Measurements from ENCODE around the gene SIK1. TPM values are rescaled to one million over a fixed set of nuclear protein-coding genes. Genes with fewer than 3 reads are reported as not detected.
"Not testable (repeated sequence)": the region's sequence is repeated elsewhere in the genome, so short reads cannot be mapped to it uniquely, and the experiment has no call there.

Gene SIK1
- polyA plus RNA-seq, 1 donor (not counting 4 experiments of a cell fraction or from before 2014, with no cell fraction given), result 49.6 TPM

- H3K9me1 ChIP-seq (ENCODE audit: control insufficient read depth, extremely low read depth, insufficient read depth, low read length); FAIRE-seq; H3K4me1 ChIP-seq (ENCODE audit: control insufficient read depth, extremely low read depth, insufficient read depth, low read length); H3K9me3 ChIP-seq (ENCODE audit: control insufficient read depth, low read depth, low read length); H4K20me1 ChIP-seq (ENCODE audit: control insufficient read depth, extremely low read depth, insufficient read depth, low read length); dilution Hi-C loops (cut with MboI; ENCODE audit: extremely low pct_ligation_motif_present, low sequenced_read_pairs); H3K27me3 ChIP-seq (ENCODE audit: control insufficient read depth, extremely low read depth, insufficient read depth, low read length); H3K27ac ChIP-seq (ENCODE audit: control insufficient read depth, insufficient read depth, low read length); H3K36me3 ChIP-seq (ENCODE audit: control insufficient read depth in 2 of 2, extremely low read depth in 1 of 2, insufficient read depth in 2 of 2, low read length in 2 of 2); H3K4me3 ChIP-seq (ENCODE audit: control insufficient read depth in 2 of 3, extremely low read depth in 1 of 3, insufficient read depth in 2 of 3, low read depth in 1 of 3, low read length in 3 of 3); H2AFZ ChIP-seq (ENCODE audit: control insufficient read depth, low read length); H3K4me2 ChIP-seq (ENCODE audit: control insufficient read depth, extremely low read depth, insufficient read depth, low read depth, low read length); DNase-seq (ENCODE audit: low read depth, low spot score); H3K79me2 ChIP-seq (ENCODE audit: control insufficient read depth, insufficient read depth, low read length); H3K9ac ChIP-seq (ENCODE audit: control insufficient read depth, extremely low read depth, insufficient read depth, low read length): not testable (repeated sequence)
These were observed 7.5 kb downstream of the SIK1 start for GRCh38 chr21:43419475-43419874.

- H3K36me3 ChIP-seq (ENCODE audit: control insufficient read depth in 2 of 2, extremely low read depth in 1 of 2, insufficient read depth in 2 of 2, low read length in 2 of 2); H3K4me3 ChIP-seq (ENCODE audit: control insufficient read depth in 2 of 3, extremely low read depth in 1 of 3, insufficient read depth in 2 of 3, low read depth in 1 of 3, low read length in 3 of 3); H3K9me3 ChIP-seq (ENCODE audit: control insufficient read depth, low read depth, low read length); H3K9ac ChIP-seq (ENCODE audit: control insufficient read depth, extremely low read depth, insufficient read depth, low read length); H2AFZ ChIP-seq (ENCODE audit: control insufficient read depth, low read length); H3K27ac ChIP-seq (ENCODE audit: control insufficient read depth, insufficient read depth, low read length); H3K9me1 ChIP-seq (ENCODE audit: control insufficient read depth, extremely low read depth, insufficient read depth, low read length); dilution Hi-C loops (cut with MboI; ENCODE audit: extremely low pct_ligation_motif_present, low sequenced_read_pairs); H3K4me2 ChIP-seq (ENCODE audit: control insufficient read depth, extremely low read depth, insufficient read depth, low read depth, low read length); H4K20me1 ChIP-seq (ENCODE audit: control insufficient read depth, extremely low read depth, insufficient read depth, low read length); H3K4me1 ChIP-seq (ENCODE audit: control insufficient read depth, extremely low read depth, insufficient read depth, low read length); DNase-seq (ENCODE audit: low read depth, low spot score); H3K27me3 ChIP-seq (ENCODE audit: control insufficient read depth, extremely low read depth, insufficient read depth, low read length); FAIRE-seq; H3K79me2 ChIP-seq (ENCODE audit: control insufficient read depth, insufficient read depth, low read length): not testable (repeated sequence)
These were observed 12.4 kb downstream of the SIK1 start for GRCh38 chr21:43414576-43414975.

- H3K4me1 ChIP-seq (ENCODE audit: control insufficient read depth, extremely low read depth, insufficient read depth, low read length); H2AFZ ChIP-seq (ENCODE audit: control insufficient read depth, low read length); H3K27me3 ChIP-seq (ENCODE audit: control insufficient read depth, extremely low read depth, insufficient read depth, low read length); DNase-seq (ENCODE audit: low read depth, low spot score); H4K20me1 ChIP-seq (ENCODE audit: control insufficient read depth, extremely low read depth, insufficient read depth, low read length); H3K9me1 ChIP-seq (ENCODE audit: control insufficient read depth, extremely low read depth, insufficient read depth, low read length); H3K27ac ChIP-seq (ENCODE audit: control insufficient read depth, insufficient read depth, low read length); H3K4me2 ChIP-seq (ENCODE audit: control insufficient read depth, extremely low read depth, insufficient read depth, low read depth, low read length); H3K4me3 ChIP-seq (ENCODE audit: control insufficient read depth in 2 of 3, extremely low read depth in 1 of 3, insufficient read depth in 2 of 3, low read depth in 1 of 3, low read length in 3 of 3); H3K9me3 ChIP-seq (ENCODE audit: control insufficient read depth, low read depth, low read length); FAIRE-seq; H3K79me2 ChIP-seq (ENCODE audit: control insufficient read depth, insufficient read depth, low read length); dilution Hi-C loops (cut with MboI; ENCODE audit: extremely low pct_ligation_motif_present, low sequenced_read_pairs); H3K9ac ChIP-seq (ENCODE audit: control insufficient read depth, extremely low read depth, insufficient read depth, low read length); H3K36me3 ChIP-seq (ENCODE audit: control insufficient read depth in 2 of 2, extremely low read depth in 1 of 2, insufficient read depth in 2 of 2, low read length in 2 of 2): not testable (repeated sequence)
These were observed 14.7 kb downstream of the SIK1 start for GRCh38 chr21:43412020-43412788.

GRCh38 chr21:43410456-43411068 is 16.4 kb downstream of the SIK1 start:
- FAIRE-seq; H3K79me2 ChIP-seq (ENCODE audit: control insufficient read depth, insufficient read depth, low read length); H3K4me2 ChIP-seq (ENCODE audit: control insufficient read depth, extremely low read depth, insufficient read depth, low read depth, low read length); H4K20me1 ChIP-seq (ENCODE audit: control insufficient read depth, extremely low read depth, insufficient read depth, low read length); dilution Hi-C loops (cut with MboI; ENCODE audit: extremely low pct_ligation_motif_present, low sequenced_read_pairs); H3K36me3 ChIP-seq (ENCODE audit: control insufficient read depth in 2 of 2, extremely low read depth in 1 of 2, insufficient read depth in 2 of 2, low read length in 2 of 2); H3K4me3 ChIP-seq (ENCODE audit: control insufficient read depth in 2 of 3, extremely low read depth in 1 of 3, insufficient read depth in 2 of 3, low read depth in 1 of 3, low read length in 3 of 3); H3K9me1 ChIP-seq (ENCODE audit: control insufficient read depth, extremely low read depth, insufficient read depth, low read length); H3K9ac ChIP-seq (ENCODE audit: control insufficient read depth, extremely low read depth, insufficient read depth, low read length); H3K4me1 ChIP-seq (ENCODE audit: control insufficient read depth, extremely low read depth, insufficient read depth, low read length); H3K27me3 ChIP-seq (ENCODE audit: control insufficient read depth, extremely low read depth, insufficient read depth, low read length); H2AFZ ChIP-seq (ENCODE audit: control insufficient read depth, low read length); H3K9me3 ChIP-seq (ENCODE audit: control insufficient read depth, low read depth, low read length); H3K27ac ChIP-seq (ENCODE audit: control insufficient read depth, insufficient read depth, low read length); DNase-seq (ENCODE audit: low read depth, low spot score): not testable (repeated sequence)

DNA sequence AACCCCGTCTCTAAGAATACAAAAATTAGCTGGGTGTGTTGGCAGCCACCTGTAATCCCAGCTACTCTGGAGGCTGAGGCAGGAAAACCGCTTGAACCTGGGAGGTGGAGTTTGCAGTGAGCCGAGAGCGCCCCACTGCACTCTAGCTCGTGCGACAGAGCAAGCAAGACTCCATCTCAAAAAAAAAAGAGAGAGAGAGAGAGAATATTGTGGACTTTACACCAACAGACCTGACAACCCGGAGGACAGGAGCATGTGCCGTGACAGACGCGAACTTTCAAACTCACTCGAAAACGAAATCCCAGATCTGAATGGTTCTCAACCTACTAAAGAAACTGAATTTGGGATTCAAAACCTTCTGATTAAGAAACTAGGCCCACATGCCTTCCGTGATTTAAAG is 19.8 kb downstream of the SIK1 start:
- FAIRE-seq; H4K20me1 ChIP-seq (ENCODE audit: control insufficient read depth, extremely low read depth, insufficient read depth, low read length); H3K36me3 ChIP-seq (ENCODE audit: control insufficient read depth in 2 of 2, extremely low read depth in 1 of 2, insufficient read depth in 2 of 2, low read length in 2 of 2); H3K27me3 ChIP-seq (ENCODE audit: control insufficient read depth, extremely low read depth, insufficient read depth, low read length); H2AFZ ChIP-seq (ENCODE audit: control insufficient read depth, low read length); H3K4me3 ChIP-seq (ENCODE audit: control insufficient read depth in 2 of 3, extremely low read depth in 1 of 3, insufficient read depth in 2 of 3, low read depth in 1 of 3, low read length in 3 of 3); dilution Hi-C loops (cut with MboI; ENCODE audit: extremely low pct_ligation_motif_present, low sequenced_read_pairs); DNase-seq (ENCODE audit: low read depth, low spot score); H3K9me1 ChIP-seq (ENCODE audit: control insufficient read depth, extremely low read depth, insufficient read depth, low read length); H3K9ac ChIP-seq (ENCODE audit: control insufficient read depth, extremely low read depth, insufficient read depth, low read length); H3K9me3 ChIP-seq (ENCODE audit: control insufficient read depth, low read depth, low read length); H3K4me2 ChIP-seq (ENCODE audit: control insufficient read depth, extremely low read depth, insufficient read depth, low read depth, low read length); H3K27ac ChIP-seq (ENCODE audit: control insufficient read depth, insufficient read depth, low read length); H3K79me2 ChIP-seq (ENCODE audit: control insufficient read depth, insufficient read depth, low read length); H3K4me1 ChIP-seq (ENCODE audit: control insufficient read depth, extremely low read depth, insufficient read depth, low read length): not testable (repeated sequence)
